Lower leg skin (tissue), 3 donors: ENCODE data around the gene MARCHF10.

ENCODE experiments used
- POLR2A ChIP-seq, 2 donors: fragments of 450-650 bp; IDR thresholded peaks; one replicate each; pipeline ENCODE4 v1.6.1; 2016 to 2017; ENCODE audit warnings: antibody characterized with exemption in 2 of 2, mild to moderate bottlenecking in 1 of 2, moderate library complexity in 1 of 2
- TF ChIP-seq, protein P1 (sequence below), 3 donors: fragments of 450-650 bp; IDR thresholded peaks; one replicate each; pipeline ENCODE4 v1.5.1; 2016; ENCODE audit warnings: antibody characterized with exemption in 3 of 3, mild to moderate bottlenecking in 3 of 3, moderate library complexity in 2 of 3

DNA sequence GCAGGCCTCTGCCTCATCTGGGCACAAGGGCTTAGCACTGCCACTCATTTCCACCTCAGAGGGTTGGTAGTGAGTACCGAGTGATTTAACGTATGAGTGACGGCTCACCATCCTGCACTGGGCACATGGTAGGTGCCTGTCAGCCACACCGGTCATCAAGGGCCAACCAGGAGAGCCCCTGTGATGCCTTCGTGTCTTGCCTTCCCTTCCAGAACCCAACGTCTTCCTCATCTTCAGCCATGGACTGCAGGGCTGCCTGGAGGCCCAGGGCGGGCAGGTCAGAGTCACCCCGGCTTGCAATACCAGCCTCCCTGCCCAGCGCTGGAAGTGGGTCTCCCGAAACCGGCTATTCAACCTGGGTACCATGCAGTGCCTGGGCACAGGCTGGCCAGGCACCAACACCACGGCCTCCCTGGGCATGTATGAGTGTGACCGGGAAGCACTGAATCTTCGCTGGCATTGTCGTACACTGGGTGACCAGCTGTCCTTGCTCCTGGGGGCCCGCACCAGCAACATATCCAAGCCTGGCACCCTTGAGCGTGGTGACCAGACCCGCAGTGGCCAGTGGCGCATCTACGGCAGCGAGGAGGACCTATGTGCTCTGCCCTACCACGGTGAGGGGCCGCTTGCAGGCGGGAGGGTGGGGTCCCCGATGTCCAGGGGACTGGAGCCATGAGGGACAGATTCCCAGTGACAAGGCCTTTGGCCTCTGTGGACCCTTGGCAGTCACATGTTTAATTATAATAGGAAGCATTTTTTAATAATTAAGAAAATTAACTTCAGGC lies 143.6 kb downstream of the MARCHF10 start:
- TF ChIP-seq POLR2A (IDR thresholded peaks at IDR 0.05), result no peak
- TF ChIP-seq, protein P1, sequence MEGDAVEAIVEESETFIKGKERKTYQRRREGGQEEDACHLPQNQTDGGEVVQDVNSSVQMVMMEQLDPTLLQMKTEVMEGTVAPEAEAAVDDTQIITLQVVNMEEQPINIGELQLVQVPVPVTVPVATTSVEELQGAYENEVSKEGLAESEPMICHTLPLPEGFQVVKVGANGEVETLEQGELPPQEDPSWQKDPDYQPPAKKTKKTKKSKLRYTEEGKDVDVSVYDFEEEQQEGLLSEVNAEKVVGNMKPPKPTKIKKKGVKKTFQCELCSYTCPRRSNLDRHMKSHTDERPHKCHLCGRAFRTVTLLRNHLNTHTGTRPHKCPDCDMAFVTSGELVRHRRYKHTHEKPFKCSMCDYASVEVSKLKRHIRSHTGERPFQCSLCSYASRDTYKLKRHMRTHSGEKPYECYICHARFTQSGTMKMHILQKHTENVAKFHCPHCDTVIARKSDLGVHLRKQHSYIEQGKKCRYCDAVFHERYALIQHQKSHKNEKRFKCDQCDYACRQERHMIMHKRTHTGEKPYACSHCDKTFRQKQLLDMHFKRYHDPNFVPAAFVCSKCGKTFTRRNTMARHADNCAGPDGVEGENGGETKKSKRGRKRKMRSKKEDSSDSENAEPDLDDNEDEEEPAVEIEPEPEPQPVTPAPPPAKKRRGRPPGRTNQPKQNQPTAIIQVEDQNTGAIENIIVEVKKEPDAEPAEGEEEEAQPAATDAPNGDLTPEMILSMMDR (IDR thresholded peaks at IDR 0.05), result no peak
